Stomach (tissue), 9 donors: Measurements from ENCODE around the gene SPHK1. TPM values are rescaled to one million over a fixed set of nuclear protein-coding genes. Genes with fewer than 3 reads are reported as not detected.

Experiments used
- DNase-seq, 2 donors: peaks; one replicate each; pipeline versions ENCODE4 v3.0.0 to v3.0.0-alpha.2; 2013 to 2019
- H3K27ac ChIP-seq, 5 donors: fragments of 200-600 bp in 4 of 5; sonication (generic) in 4 of 5; one replicate each; pipeline ENCODE4 v1.5.1; 2013 to 2019; ENCODE audit warnings: mild to moderate bottlenecking in 1 of 5, moderate library complexity in 1 of 5
- H3K27me3 ChIP-seq, 3 donors: fragments of 200-600 bp; sonication (generic); one replicate each; pipeline ENCODE4 v1.5.1; 2017 to 2019; ENCODE audit warnings: mixed run types in 1 of 3
- H3K36me3 ChIP-seq, 4 donors: fragments of 200-600 bp; sonication (generic); 1 replicate in 3 of 4; 2 replicates in 1 of 4; pipeline ENCODE4 v1.5.1; 2016 to 2019
- H3K4me1 ChIP-seq, 4 donors: fragments of 200-600 bp; sonication (generic); one replicate each; pipeline ENCODE4 v1.5.1; 2016 to 2019
- H3K4me3 ChIP-seq, 4 donors: fragments of 200-600 bp; sonication (generic) in 3 of 4; one replicate each; pipeline ENCODE4 v1.5.1; 2016 to 2019; ENCODE audit warnings: mild to moderate bottlenecking in 1 of 4
- H3K9me3 ChIP-seq, 4 donors: fragments of 200-600 bp; sonication (generic); one replicate each; pipeline ENCODE4 v1.5.1; 2016 to 2019
- EP300 ChIP-seq: sonication (generic); formaldehyde crosslinking; IDR thresholded peaks from one replicate; pipeline ENCODE4 v1.6.1; 2017; ENCODE audit warnings: antibody characterized with exemption
- POLR2A ChIP-seq, 4 donors: fragments of 450-650 bp; IDR thresholded peaks; one replicate each; pipeline ENCODE4 v1.6.1; 2016; ENCODE audit warnings: antibody characterized with exemption in 4 of 4, control low read depth in 2 of 4, mild to moderate bottlenecking in 1 of 4, moderate library complexity in 1 of 4
- POLR2AphosphoS5 ChIP-seq, 3 donors: sonication (generic); formaldehyde crosslinking; IDR thresholded peaks; one replicate each; pipeline ENCODE4 v1.6.1; 2016; ENCODE audit warnings: antibody characterized with exemption in 3 of 3
- WGBS, 5 donors: extraction: QIAGEN DNeasy Blood & Tissue Kit in 3 of 5; methylation state at CpG; one replicate each; pipeline versions ENCODE4 v1.1.5 to v1.1.7; 2013 to 2018; 5-methylcytosine and 5-hydroxymethylcytosine counted together
- intact Hi-C: fragments of 100-400 bp; cut with DNase I; formaldehyde crosslinking; loops from one replicate; pipeline ENCODE4 v1.15.1; 2023; ENCODE audit warnings: low total_unique reads
- polyA plus RNA-seq, 3 donors: library from polyadenylated mRNA; stranded (reverse); fragments of 200-250 nt; gene quantifications; one replicate each; pipeline ENCODE4 v1.2.3, GENCODE V29; 2013
- total RNA-seq, 5 donors: library from RNA; depleted of rRNA; stranded (reverse); fragments of >200 nt; gene quantifications; one replicate each; pipeline versions ENCODE4 v1.1.0 to v1.2.3, GENCODE V29; 2014 to 2016
- TF ChIP-seq, protein P1 (sequence below), 7 experiments: fragments of 450-650 bp in 4 of 7; fragments of 200-600 bp in 3 of 7; sonication (generic) in 3 of 7; IDR thresholded peaks; one replicate each; pipeline ENCODE4 v1.5.1; 2016 to 2019; ENCODE audit warnings: antibody characterized with exemption in 7 of 7, control low read depth in 2 of 7, mild to moderate bottlenecking in 1 of 7
- donor health status: healthy with polysubstance abuse.
- donor health status: Bipolar disorder and iron deficiency.
- donor health status: healthy.

The SPHK1 gene
- total and polyA plus RNA-seq, 8 donors, result 0.45 to 13.9 (median 5.8) TPM; not detected in 1

DNA sequence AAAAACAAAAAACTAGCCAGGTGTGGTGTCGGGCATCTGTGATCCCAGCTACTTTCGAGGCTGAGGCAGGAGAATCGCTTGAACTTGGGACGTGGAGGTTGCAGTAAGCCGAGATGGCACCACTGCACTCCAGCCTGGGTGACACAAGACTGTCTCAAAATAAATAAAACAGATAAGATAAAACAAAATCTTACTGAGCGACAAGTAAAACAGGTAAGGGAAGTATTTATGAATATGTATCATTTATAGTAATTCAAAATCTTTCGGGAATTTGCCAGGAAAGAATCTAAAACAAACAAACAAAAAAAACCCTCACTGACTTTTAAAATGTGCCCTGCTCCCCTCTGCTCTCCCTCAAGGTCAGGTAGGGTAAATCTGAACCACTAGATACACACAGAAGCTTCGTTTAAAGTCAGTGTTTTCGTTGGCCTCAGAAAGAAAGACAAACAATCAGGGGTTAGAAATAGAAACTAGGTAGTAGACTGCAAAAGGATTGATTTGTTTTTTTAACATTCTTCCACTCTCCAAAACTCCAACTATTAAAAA lies 32.8 kb upstream of the SPHK1 start:
- H3K27ac ChIP-seq, result no peak overlapping the region
- H3K27me3 ChIP-seq, result no peaks in the 10 kb centered on the region
- no peak overlapping the region for H3K4me3 ChIP-seq
- WGBS, 5 donors, result 57 to 72% (median 66%) methylated on average over 9 of the region's 9 CpGs
- intact Hi-C loops, result no loop called here
- H3K36me3 ChIP-seq, result peaks cover 13 to 19% (median 17%) of the 10 kb centered on the region in 4 donors
- TF ChIP-seq, protein P1, sequence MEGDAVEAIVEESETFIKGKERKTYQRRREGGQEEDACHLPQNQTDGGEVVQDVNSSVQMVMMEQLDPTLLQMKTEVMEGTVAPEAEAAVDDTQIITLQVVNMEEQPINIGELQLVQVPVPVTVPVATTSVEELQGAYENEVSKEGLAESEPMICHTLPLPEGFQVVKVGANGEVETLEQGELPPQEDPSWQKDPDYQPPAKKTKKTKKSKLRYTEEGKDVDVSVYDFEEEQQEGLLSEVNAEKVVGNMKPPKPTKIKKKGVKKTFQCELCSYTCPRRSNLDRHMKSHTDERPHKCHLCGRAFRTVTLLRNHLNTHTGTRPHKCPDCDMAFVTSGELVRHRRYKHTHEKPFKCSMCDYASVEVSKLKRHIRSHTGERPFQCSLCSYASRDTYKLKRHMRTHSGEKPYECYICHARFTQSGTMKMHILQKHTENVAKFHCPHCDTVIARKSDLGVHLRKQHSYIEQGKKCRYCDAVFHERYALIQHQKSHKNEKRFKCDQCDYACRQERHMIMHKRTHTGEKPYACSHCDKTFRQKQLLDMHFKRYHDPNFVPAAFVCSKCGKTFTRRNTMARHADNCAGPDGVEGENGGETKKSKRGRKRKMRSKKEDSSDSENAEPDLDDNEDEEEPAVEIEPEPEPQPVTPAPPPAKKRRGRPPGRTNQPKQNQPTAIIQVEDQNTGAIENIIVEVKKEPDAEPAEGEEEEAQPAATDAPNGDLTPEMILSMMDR (IDR thresholded peaks at IDR 0.05), result no peak
- no peak for TF ChIP-seq POLR2AphosphoS5 (IDR thresholded peaks at IDR 0.05)
- TF ChIP-seq EP300, result no peak
- no peak for TF ChIP-seq POLR2A (IDR thresholded peaks at IDR 0.05)
- H3K9me3 ChIP-seq, result no peaks in the 10 kb centered on the region
- DNase-seq, result no peak
- H3K4me1 ChIP-seq, result peaks cover 11 to 28% (median 25%) of the 10 kb centered on the region in 4 donors

DNA sequence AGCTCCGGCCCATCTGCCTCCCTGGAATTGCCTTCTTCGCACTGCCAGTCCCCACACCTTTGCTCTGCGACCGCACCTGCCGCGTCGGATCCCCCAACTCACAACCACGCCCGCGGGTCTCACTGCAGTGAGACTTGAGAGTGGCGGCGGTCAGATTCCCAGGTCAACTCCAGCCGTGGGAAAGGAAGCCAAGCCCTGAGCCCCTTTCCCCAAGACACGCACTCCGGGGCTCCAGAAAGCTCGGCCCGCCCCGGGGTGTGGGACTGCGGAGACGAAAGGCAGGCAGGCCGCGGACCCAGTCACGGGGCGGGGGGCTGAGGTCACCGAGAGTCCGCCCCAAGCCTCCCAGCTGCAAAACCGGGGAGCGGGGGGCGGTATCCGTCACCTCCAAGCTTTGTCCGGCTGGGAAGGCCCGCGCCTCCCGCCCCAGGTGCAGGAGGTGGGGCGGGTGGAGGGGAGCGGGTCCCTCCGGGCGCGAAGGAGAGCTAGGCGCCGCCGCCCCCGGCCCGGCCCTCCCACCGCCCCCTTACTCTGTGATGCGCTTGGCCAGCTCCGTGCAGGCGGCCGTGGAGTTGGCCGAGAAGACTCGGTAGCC lies 31.3 kb upstream of the SPHK1 start:
- 0 to 2% (median 1%) methylated on average over 23 to 51 of the region's 51 CpGs; no CpG with 5 or more reads in 1 of the 5 donors for WGBS, 5 donors
- Histone ChIP-seq H3K27ac (peak overlapping the region; percentile 89 to 96 (median 92)), H3K27me3 (no peaks in the 10 kb centered on the region), H3K4me3 (peak overlapping the region; percentile 75 to 99 (median 87)), H3K9me3 (no peaks in the 10 kb centered on the region), H3K4me1 (peaks cover 11 to 34% (median 28%) of the 10 kb centered on the region in 4 donors), H3K36me3 (peaks cover 2 to 4% (median 2%) of the 10 kb centered on the region in 4 donors)
- intact Hi-C loops, result no loop called here
- DNase-seq, result peak; percentile 34 to 69
- no peak for TF ChIP-seq POLR2AphosphoS5 (IDR thresholded peaks at IDR 0.05)

DNA sequence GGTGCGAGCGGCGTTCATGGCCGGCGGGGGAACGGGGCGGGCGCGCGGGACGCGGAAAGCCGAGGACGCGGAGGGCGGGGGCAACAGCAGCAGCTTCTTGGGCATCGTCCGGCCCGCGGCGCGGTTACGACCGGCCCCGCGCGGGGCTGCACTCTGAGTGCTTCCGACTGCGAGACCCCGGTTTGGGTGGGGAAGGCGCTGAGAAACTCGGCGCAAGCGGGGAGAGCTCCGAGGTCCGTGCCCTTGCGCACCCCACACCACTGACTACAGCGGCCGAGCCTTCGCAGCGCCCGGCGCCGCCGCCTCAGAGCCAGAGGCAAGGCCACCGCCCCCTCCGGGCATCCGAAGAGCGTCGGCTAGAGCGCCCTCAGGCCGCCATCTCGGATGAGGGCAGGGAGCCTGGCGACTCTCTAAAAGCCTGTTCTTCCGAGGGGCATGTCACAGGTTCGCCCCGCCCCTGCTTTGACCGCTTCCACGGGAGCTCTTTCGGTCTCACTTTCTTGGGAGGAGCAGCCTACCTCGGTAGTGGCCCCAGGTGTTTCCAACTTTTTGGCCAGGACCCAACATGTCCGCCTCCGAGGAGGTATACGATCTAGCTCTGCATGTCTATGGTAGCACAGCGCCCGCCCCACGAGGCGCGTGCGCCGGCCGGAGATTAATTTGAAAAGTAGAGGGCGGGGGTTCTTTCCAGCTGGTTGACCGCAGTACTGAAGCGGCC lies 30.7 kb upstream of the SPHK1 start, which contains the start of gene PRPSAP1:
Gene PRPSAP1, minus strand, starts transcription at position 318 of the 718 bp plus-strand sequence. Its CDS starts 213 bp downstream, at position 105.
- Histone ChIP-seq H3K4me1 (peaks cover 11 to 34% (median 28%) of the 10 kb centered on the region in 4 donors), H3K36me3 (no peaks in the 10 kb centered on the region), H3K4me3 (peak within 1 kb of the TSS; percentile 75 to 99 (median 87)), H3K9me3 (no peaks in the 10 kb centered on the region), H3K27ac (peak within 1 kb of the TSS; percentile 89 to 96 (median 92)), H3K27me3 (no peaks in the 10 kb centered on the region)
- 0 to 1% (median 0%) methylated on average over 14 to 75 of the region's 75 CpGs for WGBS, 5 donors
- DNase-seq, result peak; percentile 88 to 97
- intact Hi-C loops, result no loop called here
- TF ChIP-seq, protein P1 (IDR thresholded peaks at IDR 0.05), result peak in 4 of 7 experiments; percentile 22 to 67 (median 42)
- peak; percentile 14 for TF ChIP-seq EP300
- peak; percentile 35 to 89 (median 87) for TF ChIP-seq POLR2AphosphoS5 (IDR thresholded peaks at IDR 0.05)
- TF ChIP-seq POLR2A (IDR thresholded peaks at IDR 0.05), result peak in 1 of 4 donors; percentile 64

GRCh38 chr17:76354317-76354729 lies 30.1 kb upstream of the SPHK1 start:
- H3K36me3 ChIP-seq, result no peaks in the 10 kb centered on the region
- TF ChIP-seq POLR2A (IDR thresholded peaks at IDR 0.05), result no peak
- TF ChIP-seq POLR2AphosphoS5 (IDR thresholded peaks at IDR 0.05), result no peak
- TF ChIP-seq, protein P1 (IDR thresholded peaks at IDR 0.05), result no peak
- 0 to 3% (median 1%) methylated on average over 18 of the region's 18 CpGs for WGBS, 5 donors
- H3K4me3 ChIP-seq, result peak overlapping the region; percentile 75 to 99 (median 87)
- H3K27me3 ChIP-seq, result no peaks in the 10 kb centered on the region
- H3K4me1 ChIP-seq, result peaks cover 11 to 34% (median 28%) of the 10 kb centered on the region in 4 donors
- intact Hi-C loops, result no loop called here
- no peaks in the 10 kb centered on the region for H3K9me3 ChIP-seq
- peak overlapping the region; percentile 89 to 96 (median 92) for H3K27ac ChIP-seq
- DNase-seq, result no peak
